IMR-90 (cell line): Measurements from ENCODE around the gene TRAPPC14.

ENCODE experiments used
- BHLHE40 ChIP-seq: fragments of 150-350 bp; IDR thresholded peaks from 2 replicates; pipeline ENCODE4 v1.6.1; 2016; ENCODE audit warnings: mild to moderate bottlenecking, low read depth, low read length
- FOS ChIP-seq: fragments of 150-350 bp; IDR thresholded peaks from 2 replicates; pipeline ENCODE4 v1.6.1; 2016; ENCODE audit warnings: low read depth, low read length
- MXI1 ChIP-seq: IDR thresholded peaks from 2 replicates; pipeline ENCODE4 v1.6.1; 2012; ENCODE audit warnings: low read depth, mild to moderate bottlenecking, low read length, moderate library complexity, borderline replicate concordance
- POLR2A ChIP-seq: IDR thresholded peaks from 2 replicates; pipeline ENCODE4 v1.6.1; 2012; ENCODE audit warnings: mild to moderate bottlenecking, low read depth, low read length
- RFX5 ChIP-seq: IDR thresholded peaks from 2 replicates; pipeline ENCODE4 v1.8.0; 2012; ENCODE audit warnings: low read depth, mild to moderate bottlenecking, low read length, moderate library complexity
- SMC3 ChIP-seq: fragments of 150-350 bp; IDR thresholded peaks from 2 replicates; pipeline ENCODE4 v1.6.1; 2016; ENCODE audit warnings: low read depth, mild to moderate bottlenecking, antibody characterized with exemption, low read length, moderate library complexity
- TF ChIP-seq, protein P1 (sequence below): conservative IDR thresholded peaks from 2 replicates; pipeline ENCODE4 v1.5.1; 2012; ENCODE audit warnings: mild to moderate bottlenecking, low read depth, low read length, improper control_type of control experiment

DNA sequence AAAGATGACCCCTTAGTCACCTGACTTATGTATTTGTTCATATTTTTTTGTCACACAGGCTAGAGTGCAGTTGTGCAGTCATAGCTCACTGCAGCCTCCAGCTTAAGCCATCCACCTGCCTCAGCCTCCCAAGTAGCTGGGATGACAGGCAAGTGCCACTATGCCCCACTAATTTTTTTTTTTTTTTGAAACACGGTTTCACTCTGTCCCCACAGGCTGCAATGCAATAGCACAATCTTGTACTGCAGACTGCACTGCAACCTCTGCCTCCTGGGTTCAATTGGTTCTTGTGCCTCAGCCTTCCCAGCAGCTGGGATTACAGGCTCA is 29.9 kb downstream of the TRAPPC14 start:
- no peak for TF ChIP-seq RFX5
- TF ChIP-seq POLR2A = no peak
- TF ChIP-seq, protein P1, sequence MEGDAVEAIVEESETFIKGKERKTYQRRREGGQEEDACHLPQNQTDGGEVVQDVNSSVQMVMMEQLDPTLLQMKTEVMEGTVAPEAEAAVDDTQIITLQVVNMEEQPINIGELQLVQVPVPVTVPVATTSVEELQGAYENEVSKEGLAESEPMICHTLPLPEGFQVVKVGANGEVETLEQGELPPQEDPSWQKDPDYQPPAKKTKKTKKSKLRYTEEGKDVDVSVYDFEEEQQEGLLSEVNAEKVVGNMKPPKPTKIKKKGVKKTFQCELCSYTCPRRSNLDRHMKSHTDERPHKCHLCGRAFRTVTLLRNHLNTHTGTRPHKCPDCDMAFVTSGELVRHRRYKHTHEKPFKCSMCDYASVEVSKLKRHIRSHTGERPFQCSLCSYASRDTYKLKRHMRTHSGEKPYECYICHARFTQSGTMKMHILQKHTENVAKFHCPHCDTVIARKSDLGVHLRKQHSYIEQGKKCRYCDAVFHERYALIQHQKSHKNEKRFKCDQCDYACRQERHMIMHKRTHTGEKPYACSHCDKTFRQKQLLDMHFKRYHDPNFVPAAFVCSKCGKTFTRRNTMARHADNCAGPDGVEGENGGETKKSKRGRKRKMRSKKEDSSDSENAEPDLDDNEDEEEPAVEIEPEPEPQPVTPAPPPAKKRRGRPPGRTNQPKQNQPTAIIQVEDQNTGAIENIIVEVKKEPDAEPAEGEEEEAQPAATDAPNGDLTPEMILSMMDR = no peak
- TF ChIP-seq MXI1 = no peak
- TF ChIP-seq FOS = no peak
- no peak for TF ChIP-seq SMC3
- TF ChIP-seq BHLHE40 = no peak
